Measurements from ENCODE around the gene BIRC7.

Gene BIRC7

GRCh38 chr20:63256954-63257353, 21.2 kb downstream of the BIRC7 start:
- POLR2A ChIA-PET, result no interaction called here
- CTCF ChIA-PET, result no interaction called here

GRCh38 chr20:63257629-63258028, 21.9 kb downstream of the BIRC7 start:
- ChIA-PET CTCF (no interaction called here), POLR2A (no interaction called here)
- DNase-seq (ENCODE audit: extremely low spot score), result no peak
- TF ChIP-seq BHLHE40 (IDR thresholded peaks at IDR 0.05; ENCODE audit: borderline replicate concordance) (no peak), PKNOX1 (IDR thresholded peaks at IDR 0.05) (no peak), FOXA1 (IDR thresholded peaks at IDR 0.05) (no peak), ARNT (IDR thresholded peaks at IDR 0.05) (no peak), ZNF384 (IDR thresholded peaks at IDR 0.05) (no peak), LEF1 (IDR thresholded peaks at IDR 0.05; ENCODE audit: borderline replicate concordance) (no peak), TARDBP (IDR thresholded peaks at IDR 0.05) (no peak), HDGF (IDR thresholded peaks at IDR 0.05; ENCODE audit: borderline replicate concordance) (no peak), ELF4 (IDR thresholded peaks at IDR 0.05) (no peak), SUZ12 (IDR thresholded peaks at IDR 0.05) (no peak), SP1 (IDR thresholded peaks at IDR 0.05) (no peak), FOXK2 (IDR thresholded peaks at IDR 0.05) (no peak), L3MBTL2 (conservative IDR thresholded peaks at IDR 0.05) (no peak), CTBP1 (IDR thresholded peaks at IDR 0.05; ENCODE audit: borderline replicate concordance) (no peak), FOXM1 (IDR thresholded peaks at IDR 0.05; ENCODE audit: borderline replicate concordance) (no peak), NFRKB (IDR thresholded peaks at IDR 0.05) (no peak)

More at GRCh38 chr20:63256954-63257353, 21.2 kb downstream of the BIRC7 start:
- 0 out of 2 replicates have a peak, but pooled peaks have one; percentile 34 for TF ChIP-seq PKNOX1 (IDR thresholded peaks at IDR 0.05)
- TF ChIP-seq SUZ12 (IDR thresholded peaks at IDR 0.05), result no peak
- TF ChIP-seq ELF4 (IDR thresholded peaks at IDR 0.05), result no peak
- no peak for DNase-seq (ENCODE audit: extremely low spot score)

- DNase-seq (ENCODE audit: extremely low spot score), result no peak
- ChIA-PET CTCF (interaction anchor here (1.0 kb wide), 1 partner anchor 24 kb away, joined by 3 read pairs; no protein-coding TSS in a partner anchor), POLR2A (no interaction called here)
- no peak for TF ChIP-seq SUZ12 (IDR thresholded peaks at IDR 0.05)
- no peak for TF ChIP-seq CTBP1 (IDR thresholded peaks at IDR 0.05; ENCODE audit: borderline replicate concordance)
- TF ChIP-seq L3MBTL2 (conservative IDR thresholded peaks at IDR 0.05), result no peak
- TF ChIP-seq FOXM1 (IDR thresholded peaks at IDR 0.05; ENCODE audit: borderline replicate concordance), result no peak
- TF ChIP-seq FOXK2 (IDR thresholded peaks at IDR 0.05), result no peak
- no peak for TF ChIP-seq BHLHE40 (IDR thresholded peaks at IDR 0.05; ENCODE audit: borderline replicate concordance)
These were observed 23.1 kb downstream of the BIRC7 start for GRCh38 chr20:63258781-63259180.

- CTCF ChIA-PET, result interaction anchor here (1.0 kb wide), 1 partner anchor 25 kb away, joined by 3 read pairs; no protein-coding TSS in a partner anchor
- DNase-seq (ENCODE audit: extremely low spot score), result no peak
- TF ChIP-seq FOXK2 (IDR thresholded peaks at IDR 0.05) (no peak), BHLHE40 (IDR thresholded peaks at IDR 0.05; ENCODE audit: borderline replicate concordance) (no peak), ARNT (IDR thresholded peaks at IDR 0.05) (no peak), ELF4 (IDR thresholded peaks at IDR 0.05) (no peak), CTBP1 (IDR thresholded peaks at IDR 0.05; ENCODE audit: borderline replicate concordance) (no peak), PKNOX1 (IDR thresholded peaks at IDR 0.05) (no peak), HDGF (IDR thresholded peaks at IDR 0.05; ENCODE audit: borderline replicate concordance) (no peak), NFRKB (IDR thresholded peaks at IDR 0.05) (no peak), LEF1 (IDR thresholded peaks at IDR 0.05; ENCODE audit: borderline replicate concordance) (no peak), L3MBTL2 (conservative IDR thresholded peaks at IDR 0.05) (no peak), FOXA1 (IDR thresholded peaks at IDR 0.05) (no peak), ZNF384 (IDR thresholded peaks at IDR 0.05) (no peak), FOXM1 (IDR thresholded peaks at IDR 0.05; ENCODE audit: borderline replicate concordance) (no peak), SP1 (IDR thresholded peaks at IDR 0.05) (no peak), TARDBP (IDR thresholded peaks at IDR 0.05) (no peak), SUZ12 (IDR thresholded peaks at IDR 0.05) (no peak)
- POLR2A ChIA-PET, result no interaction called here
These were observed 24.2 kb downstream of the BIRC7 start for GRCh38 chr20:63259734-63260460.

- POLR2A ChIA-PET, result interaction anchor here (0.7 kb wide), 1 partner anchor 12 kb away, joined by 3 read pairs; the partner anchor contains the start of gene ARFGAP1
- DNase-seq (ENCODE audit: extremely low spot score), result no peak
- TF ChIP-seq ARNT (IDR thresholded peaks at IDR 0.05), result no peak
- no peak for TF ChIP-seq PKNOX1 (IDR thresholded peaks at IDR 0.05)
- no peak for TF ChIP-seq HDGF (IDR thresholded peaks at IDR 0.05; ENCODE audit: borderline replicate concordance)
- TF ChIP-seq TARDBP (IDR thresholded peaks at IDR 0.05), result no peak
- no peak for TF ChIP-seq ELF4 (IDR thresholded peaks at IDR 0.05)
- no peak for TF ChIP-seq CTBP1 (IDR thresholded peaks at IDR 0.05; ENCODE audit: borderline replicate concordance)
- no peak for TF ChIP-seq L3MBTL2 (conservative IDR thresholded peaks at IDR 0.05)
- TF ChIP-seq FOXM1 (IDR thresholded peaks at IDR 0.05; ENCODE audit: borderline replicate concordance), result no peak
- no peak for TF ChIP-seq ZNF384 (IDR thresholded peaks at IDR 0.05)
- no peak for TF ChIP-seq BHLHE40 (IDR thresholded peaks at IDR 0.05; ENCODE audit: borderline replicate concordance)
- no peak for TF ChIP-seq NFRKB (IDR thresholded peaks at IDR 0.05)
- no peak for TF ChIP-seq FOXK2 (IDR thresholded peaks at IDR 0.05)
- TF ChIP-seq SP1 (IDR thresholded peaks at IDR 0.05), result no peak
- CTCF ChIA-PET, result no interaction called here
These were observed 24.8 kb downstream of the BIRC7 start for GRCh38 chr20:63260521-63260920.

Measured in HEK293T (cell line).